ENCODE data around the gene LRP1. TPM values are rescaled to one million over a fixed set of nuclear protein-coding genes. Genes with fewer than 3 reads are reported as not detected.

The LRP1 gene
- total RNA-seq, 1 experiment from 2014 or later, result 9.0 TPM

GRCh38 chr12:57110104-57111030 lies 17.9 kb upstream of the LRP1 start:
- peak overlapping the region; percentile 44 to 75 for H3K4me3 ChIP-seq (ENCODE audit: low read depth in 2 of 2, low read length in 2 of 2)

More at GRCh38 chr12:57110104-57111030, 17.9 kb upstream of the LRP1 start:
- no peaks in the 10 kb centered on the region for H3K36me3 ChIP-seq (ENCODE audit: control insufficient read depth, insufficient read depth, low read length)
- DNase-seq (ENCODE audit: low read depth, low spot score) (no peak), ATAC-seq (peak; percentile 43)
- peak overlapping the region; percentile 95 for H3K27ac ChIP-seq (ENCODE audit: low read length)
- H3K9me3 ChIP-seq (ENCODE audit: control insufficient read depth, insufficient read depth, low read depth, low read length), result no peaks in the 10 kb centered on the region
- TF ChIP-seq TCF7L2 (IDR thresholded peaks at IDR 0.05; ENCODE audit: low read depth, low read length), result no peak
- TF ChIP-seq POLR2AphosphoS5 (IDR thresholded peaks at IDR 0.05; ENCODE audit: low read depth, low read length), result no peak
- no peak for TF ChIP-seq REST (IDR thresholded peaks at IDR 0.05; ENCODE audit: insufficient read depth in 1 of 2, low read depth in 2 of 2, low read length in 1 of 2)
- TF ChIP-seq, protein P1, sequence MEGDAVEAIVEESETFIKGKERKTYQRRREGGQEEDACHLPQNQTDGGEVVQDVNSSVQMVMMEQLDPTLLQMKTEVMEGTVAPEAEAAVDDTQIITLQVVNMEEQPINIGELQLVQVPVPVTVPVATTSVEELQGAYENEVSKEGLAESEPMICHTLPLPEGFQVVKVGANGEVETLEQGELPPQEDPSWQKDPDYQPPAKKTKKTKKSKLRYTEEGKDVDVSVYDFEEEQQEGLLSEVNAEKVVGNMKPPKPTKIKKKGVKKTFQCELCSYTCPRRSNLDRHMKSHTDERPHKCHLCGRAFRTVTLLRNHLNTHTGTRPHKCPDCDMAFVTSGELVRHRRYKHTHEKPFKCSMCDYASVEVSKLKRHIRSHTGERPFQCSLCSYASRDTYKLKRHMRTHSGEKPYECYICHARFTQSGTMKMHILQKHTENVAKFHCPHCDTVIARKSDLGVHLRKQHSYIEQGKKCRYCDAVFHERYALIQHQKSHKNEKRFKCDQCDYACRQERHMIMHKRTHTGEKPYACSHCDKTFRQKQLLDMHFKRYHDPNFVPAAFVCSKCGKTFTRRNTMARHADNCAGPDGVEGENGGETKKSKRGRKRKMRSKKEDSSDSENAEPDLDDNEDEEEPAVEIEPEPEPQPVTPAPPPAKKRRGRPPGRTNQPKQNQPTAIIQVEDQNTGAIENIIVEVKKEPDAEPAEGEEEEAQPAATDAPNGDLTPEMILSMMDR (IDR thresholded peaks at IDR 0.05), result no peak
- no peak for TF ChIP-seq SIN3A (IDR thresholded peaks at IDR 0.05; ENCODE audit: borderline replicate concordance, insufficient read depth, low read depth, low read length)
- POLR2A ChIA-PET, result interaction anchor here (0.6 to 1.4 kb wide), 4 partner anchors 31 to 45 kb away, joined by 3 to 11 read pairs (median 7); partner anchors contain the start of gene NEMP1
- CTCF ChIA-PET, result interaction anchor here (1.2 to 2.5 kb wide), 5 partner anchors 13 to 99 kb away, joined by 5 to 84 read pairs (median 7); partner anchors contain the start of gene NEMP1
- TSS peak; percentile 86 for BruUV-seq (replicated peaks)
- in situ Hi-C loops (cut with HindIII; ENCODE audit: low pct_unique_long_range_greater_than_20kb, low sequenced_read_pairs) (no loop called here), intact Hi-C loops (cut with micrococcal nuclease; ENCODE audit: unreplicated experiment) (loop anchor here (5.0 kb wide), 1 partner anchor 353 kb away; no protein-coding TSS in a partner anchor)
- peaks cover 17% of the 10 kb centered on the region for H3K4me1 ChIP-seq (ENCODE audit: control insufficient read depth, insufficient read depth, low read length)
- H3K27me3 ChIP-seq (ENCODE audit: control insufficient read depth, insufficient read depth, low read length), result no peaks in the 10 kb centered on the region
